HCT116 (cell line): ENCODE measurements around the gene ESR1. TPM values are rescaled to one million over a fixed set of nuclear protein-coding genes. Genes with fewer than 3 reads are reported as not detected.

ENCODE experiments used
- ATAC-seq: fragments of 200-7000 bp; cut with Tn5 transposase; 2 replicates; pipeline ENCODE4 v1.9.1; 2020; ENCODE audit warnings: mild to moderate bottlenecking, moderate library complexity
- BruUV-seq: library from RNA; stranded (reverse); fragments of 400-500 nt; replicated peaks from 2 replicates; lab custom pipeline; 2021; lab: Mats Ljungman, UMichigan
- CTCF ChIA-PET: fragments of 300-600 bp; sonication (Branson Sonifier 250); formaldehyde crosslinking; loops from one replicate; lab custom pipeline; 2021; ENCODE audit warnings: antibody characterized with exemption; lab: Charles Lee
- POLR2A ChIA-PET: fragments of 300-600, 350-600 bp; sonication (Branson Sonifier 250); formaldehyde crosslinking; loops from one replicate; lab custom pipeline; 2021; ENCODE audit warnings: antibody characterized with exemption; lab: Charles Lee
- RAD21 ChIA-PET, 2 experiments: fragments of 300-600 bp; sonication (Branson Sonifier 250); formaldehyde crosslinking; loops; one replicate each; lab custom pipeline; 2023; ENCODE audit warnings: low total read pairs in 2 of 2; ENCODE audit not compliant: uncharacterized antibody in 2 of 2, unreplicated experiment in 2 of 2, low non-redundant PET in 1 of 2; lab: Charles Lee
- DNase-seq: peaks from one replicate; pipeline ENCODE4 v3.0.0-alpha.2; 2010; ENCODE audit warnings: low read depth, low spot score
- H2AFZ ChIP-seq: fragments of 200-600 bp; shearing (Covaris generic), sonication (generic); 2 replicates; pipeline ENCODE4 v1.6.1; 2017; ENCODE audit warnings: low read depth, mixed run types, mixed read lengths, antibody characterized with exemption, low read length; ENCODE audit not compliant: poor library complexity, severe bottlenecking
- H3K27ac ChIP-seq: 2 replicates; pipeline ENCODE4 v1.5.1; 2012; ENCODE audit warnings: low read depth, low read length
- H3K27me3 ChIP-seq: fragments of 200-600 bp; sonication (generic); 2 replicates; pipeline ENCODE4 v1.6.1; 2016; ENCODE audit warnings: mixed run types, low read length, mixed read lengths; ENCODE audit not compliant: insufficient read depth
- H3K36me3 ChIP-seq, 2 experiments: fragments of 200-500 bp in 1 of 2; fragments of 200-600 bp in 1 of 2; sonication (Bioruptor generic) in 1 of 2; sonication (generic) in 1 of 2; 2 replicates each; pipeline versions ENCODE4 v1.5.1 to v1.6.1; 2014 to 2016; ENCODE audit warnings: low read length in 2 of 2, inconsistent platforms in 1 of 2, mixed read lengths in 1 of 2, mixed run types in 1 of 2; ENCODE audit not compliant: insufficient read depth in 2 of 2, control insufficient read depth in 1 of 2
- H3K4me1 ChIP-seq, 2 experiments: fragments of 200-600 bp in 1 of 2; sonication (generic) in 1 of 2; 2 replicates each; pipeline versions ENCODE4 v1.5.1 to v1.6.1; 2012 to 2017; ENCODE audit warnings: low read length in 2 of 2, inconsistent platforms in 1 of 2, mild to moderate bottlenecking in 1 of 2, mixed read lengths in 1 of 2, mixed run types in 1 of 2, moderate library complexity in 1 of 2; ENCODE audit not compliant: insufficient read depth in 2 of 2, control insufficient read depth in 1 of 2
- H3K4me2 ChIP-seq: fragments of 200-600 bp; sonication (generic); 2 replicates; pipeline ENCODE4 v1.6.1; 2017; ENCODE audit warnings: mixed run types, low read length, mixed read lengths
- H3K4me3 ChIP-seq, 2 experiments: fragments of 200-600 bp in 1 of 2; sonication (generic) in 1 of 2; replicated peaks in 1 of 2; 2 replicates each; pipeline ENCODE4 v1.5.1; 2011 to 2016; ENCODE audit warnings: low read length in 2 of 2, control low read depth in 1 of 2, low read depth in 1 of 2, mild to moderate bottlenecking in 1 of 2, mixed read lengths in 1 of 2, mixed run types in 1 of 2
- H3K79me2 ChIP-seq: fragments of 200-600 bp; sonication (generic); 2 replicates; pipeline ENCODE4 v1.6.1; 2017; ENCODE audit warnings: mild to moderate bottlenecking, mixed run types, low read length, moderate library complexity, mixed read lengths; ENCODE audit not compliant: insufficient read depth
- H3K9ac ChIP-seq: fragments of 200-600 bp; sonication (generic); 2 replicates; pipeline ENCODE4 v1.6.1; 2016; ENCODE audit warnings: low read length, mixed read lengths
- H3K9me2 ChIP-seq: fragments of 200-600 bp; sonication (generic), shearing (Covaris generic); 2 replicates; pipeline ENCODE4 v1.6.1; 2017; ENCODE audit warnings: mixed run types, mild to moderate bottlenecking, moderate library complexity; ENCODE audit not compliant: insufficient read depth
- H3K9me3 ChIP-seq, 2 experiments: fragments of 200-500 bp in 1 of 2; fragments of 200-600 bp in 1 of 2; sonication (Bioruptor generic) in 1 of 2; sonication (generic) in 1 of 2; 2 replicates each; pipeline ENCODE4 v1.6.1; 2014 to 2017; ENCODE audit warnings: low read length in 2 of 2, mixed read lengths in 2 of 2, inconsistent platforms in 1 of 2, low read depth in 1 of 2, mild to moderate bottlenecking in 1 of 2, mixed run types in 1 of 2, moderate library complexity in 1 of 2; ENCODE audit not compliant: control insufficient read depth in 1 of 2, insufficient read depth in 1 of 2
- H4K20me1 ChIP-seq: fragments of 200-600 bp; sonication (generic), shearing (Covaris generic); 2 replicates; pipeline ENCODE4 v1.6.1; 2017; ENCODE audit warnings: mixed run types, mild to moderate bottlenecking, moderate library complexity; ENCODE audit not compliant: insufficient read depth
- ATF3 ChIP-seq: IDR thresholded peaks from 2 replicates; pipeline ENCODE4 v1.6.1; 2012
- CBX3 ChIP-seq: IDR thresholded peaks from 2 replicates; pipeline ENCODE4 v1.6.1; 2012; ENCODE audit warnings: low read depth
- CEBPB ChIP-seq: IDR thresholded peaks from 2 replicates; pipeline ENCODE4 v1.6.1; 2012; ENCODE audit warnings: low read depth
- EGR1 ChIP-seq: IDR thresholded peaks from 2 replicates; pipeline ENCODE4 v1.6.1; 2012; ENCODE audit warnings: low read depth
- EZH2 ChIP-seq: fragments of 200-600 bp; sonication (generic); IDR thresholded peaks from 2 replicates; pipeline ENCODE4 v1.6.1; 2017; ENCODE audit warnings: antibody characterized with exemption, mixed run types
- EZH2phosphoT487 ChIP-seq: fragments of 200-600 bp; IDR thresholded peaks from 2 replicates; pipeline ENCODE4 v1.6.1; 2018; ENCODE audit warnings: antibody characterized with exemption, borderline replicate concordance
- FOSL1 ChIP-seq: IDR thresholded peaks from 2 replicates; pipeline ENCODE4 v1.6.1; 2012; ENCODE audit warnings: low read depth
- REST ChIP-seq: IDR thresholded peaks from 2 replicates; pipeline ENCODE4 v1.6.1; 2012; ENCODE audit warnings: low read depth
- SRF ChIP-seq: IDR thresholded peaks from 2 replicates; pipeline ENCODE4 v1.6.1; 2012; ENCODE audit warnings: low read depth
- TCF7L2 ChIP-seq: IDR thresholded peaks from 2 replicates; pipeline ENCODE4 v1.7.0; 2011; ENCODE audit warnings: borderline replicate concordance, inconsistent platforms; ENCODE audit not compliant: insufficient read depth, insufficient read length; ENCODE audit errors: extremely low read depth
- ZBTB33 ChIP-seq: IDR thresholded peaks from 2 replicates; pipeline ENCODE4 v1.6.1; 2011; ENCODE audit warnings: mild to moderate bottlenecking, low read length, moderate library complexity; ENCODE audit not compliant: insufficient replicate concordance; ENCODE audit errors: extremely low read depth
- ZNF274 ChIP-seq: fragments of 200-500 bp; sonication (Bioruptor generic); IDR thresholded peaks from 2 replicates; pipeline ENCODE4 v1.6.1; 2014; ENCODE audit warnings: mild to moderate bottlenecking, low read depth, low read length, inconsistent platforms
- intact Hi-C: fragments of 100-400 bp; cut with micrococcal nuclease; formaldehyde crosslinking; loops from 2 replicates; pipeline ENCODE4 v1.10.0; 2022
- total RNA-seq: library from RNA; stranded (reverse); gene quantifications from one replicate; pipeline ENCODE4 v1.2.1, GENCODE V29; 2021; ENCODE audit not compliant: unreplicated experiment
- TF ChIP-seq, protein P1 (sequence below), 3 experiments: fragments of 200-600 bp in 1 of 3; sonication (generic) in 1 of 3; IDR thresholded peaks in 2 of 3; conservative IDR thresholded peaks in 1 of 3; 2 replicates each; pipeline ENCODE4 v1.5.1; 2012 to 2017; ENCODE audit warnings: low read depth in 2 of 3, low read length in 2 of 3, antibody characterized with exemption in 1 of 3, borderline replicate concordance in 1 of 3, control low read depth in 1 of 3, mild to moderate bottlenecking in 1 of 3, mixed read lengths in 1 of 3, mixed run types in 1 of 3, moderate library complexity in 1 of 3; ENCODE audit not compliant: insufficient read depth in 1 of 3

ESR1 gene
- total RNA-seq, 1 experiment from 2014 or later = 0.17 TPM

DNA sequence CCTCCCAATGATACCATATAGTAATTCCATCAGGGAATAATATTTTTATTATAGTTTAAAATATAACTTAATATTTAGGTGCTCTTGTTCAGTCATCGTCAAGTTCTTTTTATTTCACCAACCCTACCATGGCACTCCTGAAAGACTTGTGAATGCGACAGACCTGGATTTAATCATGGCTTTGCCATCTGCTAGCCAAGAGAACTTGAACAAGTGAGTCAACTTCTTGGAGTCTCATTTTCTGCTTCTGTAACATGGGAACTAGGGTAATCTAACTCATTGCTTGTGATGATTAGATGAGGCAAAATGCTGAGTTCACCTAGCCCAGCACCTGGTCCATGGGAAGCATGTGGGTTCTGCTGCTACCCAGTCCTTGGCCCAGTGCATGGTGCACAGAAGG is 62.9 kb downstream of the ESR1 start:
- Histone ChIP-seq H3K36me3 (no peaks in the 10 kb centered on the region), H3K27ac (no peak overlapping the region), H3K27me3 (peaks cover 7% of the 10 kb centered on the region; the same call in 1 of the 2 replicates), H3K4me2 (no peak overlapping the region), H3K9me3 (no peaks in the 10 kb centered on the region), H3K9me2 (no peaks in the 10 kb centered on the region), H4K20me1 (no peaks in the 10 kb centered on the region), H3K9ac (no peak overlapping the region), H3K79me2 (no peaks in the 10 kb centered on the region), H3K4me3 (no peak overlapping the region), H3K4me1 (no peaks in the 10 kb centered on the region), H2AFZ (no peak overlapping the region)
- ChIA-PET CTCF (no interaction called here), RAD21 (no interaction called here), POLR2A (no interaction called here)
- TF ChIP-seq REST = no peak
- TF ChIP-seq, protein P1, sequence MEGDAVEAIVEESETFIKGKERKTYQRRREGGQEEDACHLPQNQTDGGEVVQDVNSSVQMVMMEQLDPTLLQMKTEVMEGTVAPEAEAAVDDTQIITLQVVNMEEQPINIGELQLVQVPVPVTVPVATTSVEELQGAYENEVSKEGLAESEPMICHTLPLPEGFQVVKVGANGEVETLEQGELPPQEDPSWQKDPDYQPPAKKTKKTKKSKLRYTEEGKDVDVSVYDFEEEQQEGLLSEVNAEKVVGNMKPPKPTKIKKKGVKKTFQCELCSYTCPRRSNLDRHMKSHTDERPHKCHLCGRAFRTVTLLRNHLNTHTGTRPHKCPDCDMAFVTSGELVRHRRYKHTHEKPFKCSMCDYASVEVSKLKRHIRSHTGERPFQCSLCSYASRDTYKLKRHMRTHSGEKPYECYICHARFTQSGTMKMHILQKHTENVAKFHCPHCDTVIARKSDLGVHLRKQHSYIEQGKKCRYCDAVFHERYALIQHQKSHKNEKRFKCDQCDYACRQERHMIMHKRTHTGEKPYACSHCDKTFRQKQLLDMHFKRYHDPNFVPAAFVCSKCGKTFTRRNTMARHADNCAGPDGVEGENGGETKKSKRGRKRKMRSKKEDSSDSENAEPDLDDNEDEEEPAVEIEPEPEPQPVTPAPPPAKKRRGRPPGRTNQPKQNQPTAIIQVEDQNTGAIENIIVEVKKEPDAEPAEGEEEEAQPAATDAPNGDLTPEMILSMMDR (IDR thresholded peaks at IDR 0.05 in 2 of 3, conservative IDR thresholded peaks at IDR 0.05 in 1 of 3; ENCODE audit: borderline replicate concordance in 1 of 3, insufficient read depth in 1 of 3, low read depth in 2 of 3, low read length in 2 of 3) = no peak
- TF ChIP-seq ZBTB33 = no peak
- no peak for TF ChIP-seq CBX3
- no peak for TF ChIP-seq SRF
- no peak for TF ChIP-seq EGR1
- TF ChIP-seq FOSL1 = no peak
- no peak for TF ChIP-seq EZH2
- TF ChIP-seq ATF3 = no peak
- TF ChIP-seq ZNF274 = no peak
- TF ChIP-seq TCF7L2 = no peak
- no peak for TF ChIP-seq EZH2phosphoT487
- no peak for TF ChIP-seq CEBPB
- BruUV-seq = no TSS peak
- intact Hi-C loops = no loop called here
- ATAC-seq (no peak), DNase-seq (no peak)
